ENCODE data around the gene ARL14EPL. TPM values are rescaled to one million over a fixed set of nuclear protein-coding genes. Genes with fewer than 3 reads are reported as not detected.

The ARL14EPL gene
- total RNA-seq, 2 experiments from 2014 or later = not detected

GRCh38 chr5:116032991-116033390 lies 719 bp downstream of the ARL14EPL start:
- POLR2A ChIA-PET = no interaction called here
- Mint-ChIP-seq H3K4me3 (no peak overlapping the region), H3K4me1 (ENCODE audit: low read depth) (peaks cover 15% of the 10 kb centered on the region), H3K27ac (no peak overlapping the region), H3K9me3 (no peaks in the 10 kb centered on the region), H3K27me3 (peaks cover 13% of the 10 kb centered on the region), H3K36me3 (ENCODE audit: low read depth) (no peaks in the 10 kb centered on the region)
- TF ChIP-seq, protein P1, sequence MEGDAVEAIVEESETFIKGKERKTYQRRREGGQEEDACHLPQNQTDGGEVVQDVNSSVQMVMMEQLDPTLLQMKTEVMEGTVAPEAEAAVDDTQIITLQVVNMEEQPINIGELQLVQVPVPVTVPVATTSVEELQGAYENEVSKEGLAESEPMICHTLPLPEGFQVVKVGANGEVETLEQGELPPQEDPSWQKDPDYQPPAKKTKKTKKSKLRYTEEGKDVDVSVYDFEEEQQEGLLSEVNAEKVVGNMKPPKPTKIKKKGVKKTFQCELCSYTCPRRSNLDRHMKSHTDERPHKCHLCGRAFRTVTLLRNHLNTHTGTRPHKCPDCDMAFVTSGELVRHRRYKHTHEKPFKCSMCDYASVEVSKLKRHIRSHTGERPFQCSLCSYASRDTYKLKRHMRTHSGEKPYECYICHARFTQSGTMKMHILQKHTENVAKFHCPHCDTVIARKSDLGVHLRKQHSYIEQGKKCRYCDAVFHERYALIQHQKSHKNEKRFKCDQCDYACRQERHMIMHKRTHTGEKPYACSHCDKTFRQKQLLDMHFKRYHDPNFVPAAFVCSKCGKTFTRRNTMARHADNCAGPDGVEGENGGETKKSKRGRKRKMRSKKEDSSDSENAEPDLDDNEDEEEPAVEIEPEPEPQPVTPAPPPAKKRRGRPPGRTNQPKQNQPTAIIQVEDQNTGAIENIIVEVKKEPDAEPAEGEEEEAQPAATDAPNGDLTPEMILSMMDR (IDR thresholded peaks at IDR 0.05) = no peak
- ATAC-seq = no peak
- intact Hi-C loops (cut with micrococcal nuclease) = no loop called here
- no peak for DNase-seq
- CTCF ChIA-PET = interaction anchor here (1.2 kb wide), 1 partner anchor 190 kb away, joined by 3 read pairs; no protein-coding TSS in a partner anchor

DNA sequence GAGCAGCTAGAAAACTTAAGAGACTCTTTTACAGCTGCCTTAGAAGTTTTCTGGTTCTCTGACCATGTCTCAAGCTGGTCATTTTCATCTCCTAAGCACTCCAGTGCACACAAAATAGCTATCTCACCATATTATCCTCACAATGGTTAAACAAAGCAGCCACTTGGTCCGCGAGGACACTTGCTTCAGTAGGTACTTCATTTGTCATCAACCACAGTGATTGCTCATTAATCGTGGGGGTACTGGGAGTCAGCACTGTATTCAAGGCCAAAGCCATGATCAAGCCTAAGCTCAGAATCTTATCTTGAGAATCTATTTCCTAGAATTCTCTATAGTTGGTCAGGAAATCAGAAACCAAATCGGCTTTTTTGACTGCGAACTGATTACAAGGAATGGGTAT lies 2.9 kb downstream of the ARL14EPL start:
- Mint-ChIP-seq H3K4me3 (no peak overlapping the region), H3K36me3 (ENCODE audit: low read depth) (no peaks in the 10 kb centered on the region), H3K27ac (no peak overlapping the region), H3K4me1 (ENCODE audit: low read depth) (peaks cover 29% of the 10 kb centered on the region), H3K27me3 (peaks cover 8% of the 10 kb centered on the region), H3K9me3 (no peaks in the 10 kb centered on the region)
- ChIA-PET CTCF (interaction anchor here (1.4 kb wide), 1 partner anchor 33 kb away, joined by 6 read pairs; no protein-coding TSS in a partner anchor), POLR2A (no interaction called here)
- intact Hi-C loops (cut with micrococcal nuclease) = no loop called here
- ATAC-seq (no peak), DNase-seq (no peak)
- TF ChIP-seq, protein P1 (IDR thresholded peaks at IDR 0.05) = no peak

DNA sequence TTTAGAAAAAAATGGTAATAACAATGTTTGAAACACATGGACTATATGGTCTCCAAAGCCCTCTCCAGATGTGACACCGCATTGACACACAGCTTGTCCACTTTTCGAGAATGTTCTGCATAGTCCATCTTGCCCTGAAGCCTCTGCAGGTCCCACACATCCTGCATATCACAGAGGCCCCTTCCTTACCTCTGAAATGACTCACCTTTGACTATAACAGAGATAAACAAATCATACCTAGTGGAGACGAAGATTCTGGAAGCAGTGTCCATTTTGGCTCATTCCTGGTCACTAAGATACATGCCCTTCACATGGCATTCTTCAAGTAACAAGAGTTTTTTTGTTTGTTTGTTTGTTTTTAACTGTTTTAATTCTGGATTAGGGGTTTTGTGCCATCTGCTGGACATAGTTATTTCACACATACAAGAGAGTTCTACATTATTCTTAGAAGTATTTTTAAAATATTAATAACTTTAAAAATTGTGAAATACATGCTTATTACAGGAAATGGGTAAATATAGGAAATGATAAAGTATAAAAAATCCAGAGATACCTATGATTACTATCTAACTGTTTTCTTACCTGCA lies 5.1 kb downstream of the ARL14EPL start:
- intact Hi-C loops (cut with micrococcal nuclease) = no loop called here
- DNase-seq = no peak
- TF ChIP-seq, protein P1 (IDR thresholded peaks at IDR 0.05) = no peak
- ATAC-seq = no peak
- ChIA-PET CTCF (no interaction called here), POLR2A (no interaction called here)
- peaks cover 10% of the 10 kb centered on the region for H3K27me3 Mint-ChIP-seq
- no peak overlapping the region for H3K27ac Mint-ChIP-seq
- no peaks in the 10 kb centered on the region for H3K9me3 Mint-ChIP-seq
- H3K36me3 Mint-ChIP-seq (ENCODE audit: low read depth) = no peaks in the 10 kb centered on the region
- peaks cover 24% of the 10 kb centered on the region for H3K4me1 Mint-ChIP-seq (ENCODE audit: low read depth)
- no peak overlapping the region for H3K4me3 Mint-ChIP-seq

DNA sequence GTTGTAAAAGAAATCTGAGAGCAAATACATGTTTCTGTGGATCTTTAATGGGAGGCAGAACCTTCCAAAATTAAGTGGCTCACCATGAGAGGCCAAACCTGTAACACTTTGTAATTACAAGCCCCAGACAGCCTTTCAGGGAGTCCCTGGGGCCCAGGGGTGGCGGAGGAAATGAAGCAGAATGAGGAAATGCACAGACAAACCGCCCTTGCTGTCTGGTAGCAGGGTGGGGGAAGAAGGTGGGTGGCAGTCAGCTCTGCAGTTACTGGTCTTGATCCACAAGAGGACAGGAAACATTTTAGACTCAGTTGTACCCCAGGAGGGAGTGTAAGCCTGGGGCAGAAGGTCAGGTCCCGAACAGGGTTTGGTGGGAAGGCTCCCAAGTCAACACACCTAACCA lies 6.5 kb downstream of the ARL14EPL start:
- CTCF ChIA-PET = interaction anchor here (0.9 kb wide), 1 partner anchor 30 kb away, joined by 5 read pairs; no protein-coding TSS in a partner anchor
- Mint-ChIP-seq H3K4me3 (no peak overlapping the region), H3K27me3 (peaks cover 12% of the 10 kb centered on the region), H3K36me3 (ENCODE audit: low read depth) (no peaks in the 10 kb centered on the region), H3K4me1 (ENCODE audit: low read depth) (peaks cover 21% of the 10 kb centered on the region), H3K9me3 (no peaks in the 10 kb centered on the region), H3K27ac (peak overlapping the region; percentile 75)
- TF ChIP-seq, protein P1 (IDR thresholded peaks at IDR 0.05) = no peak
- POLR2A ChIA-PET = no interaction called here
- intact Hi-C loops (cut with micrococcal nuclease) = no loop called here
- DNase-seq = peak; percentile 72
- ATAC-seq = peak; percentile 88

DNA sequence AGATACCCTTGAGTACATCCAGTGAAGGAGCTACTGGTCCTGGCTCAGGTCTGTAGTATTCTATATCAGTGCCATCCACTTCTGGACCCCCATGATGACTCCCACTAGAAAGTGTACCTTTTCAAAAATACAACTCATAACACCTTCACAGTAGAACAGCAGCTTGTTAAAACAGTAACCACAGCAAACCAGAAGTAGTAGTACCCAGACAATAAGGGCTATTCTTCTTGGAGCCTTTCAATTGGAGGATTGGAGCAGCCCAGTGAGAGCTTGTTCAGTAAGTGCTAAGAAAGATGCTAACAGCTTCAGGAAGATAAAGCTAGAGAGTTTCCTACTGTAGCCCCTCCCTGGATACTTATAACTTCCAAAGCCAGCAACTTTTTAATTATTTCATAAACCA lies 10.1 kb downstream of the ARL14EPL start:
- no peak overlapping the region for H3K27ac Mint-ChIP-seq

More for the DNA sequence above, 10.1 kb downstream of the ARL14EPL start:
- no peak overlapping the region for H3K4me3 Mint-ChIP-seq
- TF ChIP-seq, protein P1 (IDR thresholded peaks at IDR 0.05) = no peak
- H3K27me3 Mint-ChIP-seq = peaks cover 7% of the 10 kb centered on the region
- POLR2A ChIA-PET = no interaction called here
- intact Hi-C loops (cut with micrococcal nuclease) = no loop called here
- ATAC-seq = no peak
- no peaks in the 10 kb centered on the region for H3K9me3 Mint-ChIP-seq
- CTCF ChIA-PET = interaction anchor here (1.4 to 2.2 kb wide), 2 partner anchors 16 to 41 kb away, joined by 3 to 4 read pairs; no protein-coding TSS in a partner anchor
- peaks cover 18% of the 10 kb centered on the region for H3K4me1 Mint-ChIP-seq (ENCODE audit: low read depth)
- no peaks in the 10 kb centered on the region for H3K36me3 Mint-ChIP-seq (ENCODE audit: low read depth)
- no peak for DNase-seq
